ENCODE measurements around the gene AP1S3.
A peak's percentile ranks its signal among the peaks of the same experiment; 100 is the strongest.

AP1S3 gene

DNA sequence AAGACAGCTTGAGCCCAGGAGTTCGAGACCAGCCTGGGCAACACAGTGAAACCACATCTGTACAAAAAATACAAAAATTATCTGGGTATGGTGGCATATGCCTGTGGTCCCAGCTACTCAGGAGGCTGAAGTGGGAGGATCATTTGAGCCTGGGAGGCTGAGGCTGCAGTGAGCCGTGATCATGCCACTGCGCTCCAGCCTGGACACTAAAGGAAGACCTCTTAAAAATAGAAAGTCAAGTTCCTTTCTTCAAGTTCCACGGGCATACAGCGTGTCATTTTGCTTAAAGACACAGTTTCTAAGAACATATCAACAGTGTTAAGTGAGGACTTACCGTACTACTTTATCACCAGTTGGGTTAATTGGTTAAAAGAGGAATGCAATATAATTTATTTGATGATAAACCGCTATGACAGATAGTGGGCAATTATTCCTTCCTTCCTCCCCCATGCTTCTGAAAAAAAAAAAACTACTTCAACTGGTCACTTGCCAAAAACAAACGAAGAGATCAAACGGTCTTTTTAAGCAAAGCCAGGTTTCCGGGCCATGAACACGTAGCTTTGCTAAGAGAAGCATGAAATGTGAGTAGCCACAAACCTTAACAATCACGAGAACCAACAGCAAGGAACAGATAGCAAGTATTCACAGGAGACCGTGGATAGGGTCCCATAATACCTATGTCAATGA is 21.4 kb downstream of the AP1S3 start:
- peaks cover 38% of the 10 kb centered on the region for H3K4me1 ChIP-seq (ENCODE audit: control insufficient read depth, insufficient read depth, low read length)
- POLR2A ChIA-PET: no interaction called here
- no peaks in the 10 kb centered on the region for H3K9me3 ChIP-seq (ENCODE audit: control insufficient read depth, insufficient read depth, low read depth, low read length)
- CTCF ChIA-PET: interaction anchor here (0.7 kb wide), 1 partner anchor 78 kb away, joined by 4 read pairs; no protein-coding TSS in a partner anchor
- H3K4me3 ChIP-seq (ENCODE audit: low read depth, low read length): no peak overlapping the region
- H3K27ac ChIP-seq (ENCODE audit: extremely low read depth, low read depth, low read length): peak overlapping the region; percentile 21
- H3K36me3 ChIP-seq (ENCODE audit: control insufficient read depth in 2 of 2, insufficient read depth in 1 of 2, low read length in 2 of 2): no peaks in the 10 kb centered on the region
- TF ChIP-seq, protein P1, sequence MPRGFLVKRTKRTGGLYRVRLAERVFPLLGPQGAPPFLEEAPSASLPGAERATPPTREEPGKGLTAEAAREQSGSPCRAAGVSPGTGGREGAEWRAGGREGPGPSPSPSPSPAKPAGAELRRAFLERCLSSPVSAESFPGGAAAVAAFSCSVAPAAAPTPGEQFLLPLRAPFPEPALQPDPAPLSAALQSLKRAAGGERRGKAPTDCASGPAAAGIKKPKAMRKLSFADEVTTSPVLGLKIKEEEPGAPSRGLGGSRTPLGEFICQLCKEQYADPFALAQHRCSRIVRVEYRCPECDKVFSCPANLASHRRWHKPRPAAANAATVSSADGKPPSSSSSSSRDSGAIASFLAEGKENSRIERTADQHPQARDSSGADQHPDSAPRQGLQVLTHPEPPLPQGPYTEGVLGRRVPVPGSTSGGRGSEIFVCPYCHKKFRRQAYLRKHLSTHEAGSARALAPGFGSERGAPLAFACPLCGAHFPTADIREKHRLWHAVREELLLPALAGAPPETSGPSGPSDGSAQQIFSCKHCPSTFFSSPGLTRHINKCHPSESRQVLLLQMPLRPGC (tag by site-specific recombination; IDR thresholded peaks at IDR 0.05): peak; percentile 27; the same call in 1 of the 2 replicates
- TF ChIP-seq, protein P2, sequence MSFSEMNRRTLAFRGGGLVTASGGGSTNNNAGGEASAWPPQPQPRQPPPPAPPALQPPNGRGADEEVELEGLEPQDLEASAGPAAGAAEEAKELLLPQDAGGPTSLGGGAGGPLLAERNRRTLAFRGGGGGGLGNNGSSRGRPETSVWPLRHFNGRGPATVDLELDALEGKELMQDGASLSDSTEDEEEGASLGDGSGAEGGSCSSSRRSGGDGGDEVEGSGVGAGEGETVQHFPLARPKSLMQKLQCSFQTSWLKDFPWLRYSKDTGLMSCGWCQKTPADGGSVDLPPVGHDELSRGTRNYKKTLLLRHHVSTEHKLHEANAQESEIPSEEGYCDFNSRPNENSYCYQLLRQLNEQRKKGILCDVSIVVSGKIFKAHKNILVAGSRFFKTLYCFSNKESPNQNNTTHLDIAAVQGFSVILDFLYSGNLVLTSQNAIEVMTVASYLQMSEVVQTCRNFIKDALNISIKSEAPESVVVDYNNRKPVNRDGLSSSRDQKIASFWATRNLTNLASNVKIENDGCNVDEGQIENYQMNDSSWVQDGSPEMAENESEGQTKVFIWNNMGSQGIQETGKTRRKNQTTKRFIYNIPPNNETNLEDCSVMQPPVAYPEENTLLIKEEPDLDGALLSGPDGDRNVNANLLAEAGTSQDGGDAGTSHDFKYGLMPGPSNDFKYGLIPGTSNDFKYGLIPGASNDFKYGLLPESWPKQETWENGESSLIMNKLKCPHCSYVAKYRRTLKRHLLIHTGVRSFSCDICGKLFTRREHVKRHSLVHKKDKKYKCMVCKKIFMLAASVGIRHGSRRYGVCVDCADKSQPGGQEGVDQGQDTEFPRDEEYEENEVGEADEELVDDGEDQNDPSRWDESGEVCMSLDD (tag by site-specific recombination; IDR thresholded peaks at IDR 0.05): no peak
- TF ChIP-seq ZBTB20 (tag by site-specific recombination; IDR thresholded peaks at IDR 0.05) (no peak), ZNF274 (IDR thresholded peaks at IDR 0.05; ENCODE audit: low read length) (no peak), ZNF274 (tag by site-specific recombination; IDR thresholded peaks at IDR 0.05; ENCODE audit: borderline replicate concordance) (no peak), ZNF37A (tag by site-specific recombination; IDR thresholded peaks at IDR 0.05) (no peak), ZNF660 (tag by site-specific recombination; IDR thresholded peaks at IDR 0.05) (no peak), ZNF114 (tag by site-specific recombination; IDR thresholded peaks at IDR 0.05) (no peak), ZXDB (tag by site-specific recombination; IDR thresholded peaks at IDR 0.05) (peak; percentile 43; the same call in 1 of the 2 replicates), ZNF266 (tag by site-specific recombination; IDR thresholded peaks at IDR 0.05; ENCODE audit: low read depth) (no peak), ZNF76 (tag by site-specific recombination; IDR thresholded peaks at IDR 0.05; ENCODE audit: borderline replicate concordance, low read depth) (no peak), TRIM28 (IDR thresholded peaks at IDR 0.05; ENCODE audit: borderline replicate concordance, low read length) (peak; percentile 88), ZSCAN30 (tag by site-specific recombination; IDR thresholded peaks at IDR 0.05) (no peak), KLF10 (tag by site-specific recombination; IDR thresholded peaks at IDR 0.05) (peak; percentile 35; the same call in 1 of the 2 replicates), ZNF221 (tag by site-specific recombination; IDR thresholded peaks at IDR 0.05; ENCODE audit: borderline replicate concordance) (no peak), RBAK (tag by site-specific recombination; IDR thresholded peaks at IDR 0.05) (no peak), ZNF223 (tag by site-specific recombination; IDR thresholded peaks at IDR 0.05) (no peak), ZNF112 (tag by site-specific recombination; IDR thresholded peaks at IDR 0.05) (no peak), MEIS1 (CRISPR knock-in tag; IDR thresholded peaks at IDR 0.05; ENCODE audit: borderline replicate concordance) (no peak), ZNF433 (tag by site-specific recombination; IDR thresholded peaks at IDR 0.05; ENCODE audit: low read depth) (no peak), ZNF610 (tag by site-specific recombination; IDR thresholded peaks at IDR 0.05; ENCODE audit: borderline replicate concordance) (no peak), ZFP37 (tag by site-specific recombination; IDR thresholded peaks at IDR 0.05) (no peak), TCF7L2 (IDR thresholded peaks at IDR 0.05; ENCODE audit: borderline replicate concordance, low read depth, low read length) (peak; percentile 67), ZNF24 (tag by site-specific recombination; IDR thresholded peaks at IDR 0.05) (no peak), ZNF426 (tag by site-specific recombination; IDR thresholded peaks at IDR 0.05) (no peak), OSR2 (tag by site-specific recombination; IDR thresholded peaks at IDR 0.05) (peak; percentile 91), EGR2 (tag by site-specific recombination; IDR thresholded peaks at IDR 0.05; ENCODE audit: low read depth) (no peak)
- TF ChIP-seq, protein P3, sequence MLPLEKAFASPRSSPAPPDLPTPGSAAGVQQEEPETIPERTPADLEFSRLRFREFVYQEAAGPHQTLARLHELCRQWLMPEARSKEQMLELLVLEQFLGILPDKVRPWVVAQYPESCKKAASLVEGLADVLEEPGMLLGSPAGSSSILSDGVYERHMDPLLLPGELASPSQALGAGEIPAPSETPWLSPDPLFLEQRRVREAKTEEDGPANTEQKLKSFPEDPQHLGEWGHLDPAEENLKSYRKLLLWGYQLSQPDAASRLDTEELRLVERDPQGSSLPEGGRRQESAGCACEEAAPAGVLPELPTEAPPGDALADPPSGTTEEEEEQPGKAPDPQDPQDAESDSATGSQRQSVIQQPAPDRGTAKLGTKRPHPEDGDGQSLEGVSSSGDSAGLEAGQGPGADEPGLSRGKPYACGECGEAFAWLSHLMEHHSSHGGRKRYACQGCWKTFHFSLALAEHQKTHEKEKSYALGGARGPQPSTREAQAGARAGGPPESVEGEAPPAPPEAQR (tag by site-specific recombination; IDR thresholded peaks at IDR 0.05): no peak
- TF ChIP-seq, protein P4, sequence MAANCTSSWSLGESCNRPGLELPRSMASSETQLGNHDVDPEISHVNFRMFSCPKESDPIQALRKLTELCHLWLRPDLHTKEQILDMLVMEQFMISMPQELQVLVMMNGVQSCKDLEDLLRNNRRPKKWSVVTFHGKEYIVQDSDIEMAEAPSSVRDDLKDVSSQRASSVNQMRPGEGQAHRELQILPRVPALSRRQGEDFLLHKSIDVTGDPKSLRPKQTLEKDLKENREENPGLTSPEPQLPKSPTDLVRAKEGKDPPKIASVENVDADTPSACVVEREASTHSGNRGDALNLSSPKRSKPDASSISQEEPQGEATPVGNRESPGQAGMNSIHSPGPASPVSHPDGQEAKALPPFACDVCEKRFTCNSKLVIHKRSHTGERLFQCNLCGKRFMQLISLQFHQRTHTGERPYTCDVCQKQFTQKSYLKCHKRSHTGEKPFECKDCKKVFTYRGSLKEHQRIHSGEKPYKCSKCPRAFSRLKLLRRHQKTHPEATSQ (tag by site-specific recombination; IDR thresholded peaks at IDR 0.05): no peak
- TF ChIP-seq, protein P5, sequence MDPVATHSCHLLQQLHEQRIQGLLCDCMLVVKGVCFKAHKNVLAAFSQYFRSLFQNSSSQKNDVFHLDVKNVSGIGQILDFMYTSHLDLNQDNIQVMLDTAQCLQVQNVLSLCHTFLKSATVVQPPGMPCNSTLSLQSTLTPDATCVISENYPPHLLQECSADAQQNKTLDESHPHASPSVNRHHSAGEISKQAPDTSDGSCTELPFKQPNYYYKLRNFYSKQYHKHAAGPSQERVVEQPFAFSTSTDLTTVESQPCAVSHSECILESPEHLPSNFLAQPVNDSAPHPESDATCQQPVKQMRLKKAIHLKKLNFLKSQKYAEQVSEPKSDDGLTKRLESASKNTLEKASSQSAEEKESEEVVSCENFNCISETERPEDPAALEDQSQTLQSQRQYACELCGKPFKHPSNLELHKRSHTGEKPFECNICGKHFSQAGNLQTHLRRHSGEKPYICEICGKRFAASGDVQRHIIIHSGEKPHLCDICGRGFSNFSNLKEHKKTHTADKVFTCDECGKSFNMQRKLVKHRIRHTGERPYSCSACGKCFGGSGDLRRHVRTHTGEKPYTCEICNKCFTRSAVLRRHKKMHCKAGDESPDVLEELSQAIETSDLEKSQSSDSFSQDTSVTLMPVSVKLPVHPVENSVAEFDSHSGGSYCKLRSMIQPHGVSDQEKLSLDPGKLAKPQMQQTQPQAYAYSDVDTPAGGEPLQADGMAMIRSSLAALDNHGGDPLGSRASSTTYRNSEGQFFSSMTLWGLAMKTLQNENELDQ (tag by site-specific recombination; IDR thresholded peaks at IDR 0.05; ENCODE audit: low read depth): no peak

All from HEK293 (cell line).